IPS-18c (cell line): ENCODE data around the gene SOX4.

ENCODE experiments used
- H3K4me3 ChIP-seq: 2 replicates; pipeline ENCODE4 v1.7.0; 2013; ENCODE audit warnings: low read depth, mild to moderate bottlenecking, low read length, moderate library complexity; ENCODE audit not compliant: insufficient read depth
- H3K9me3 ChIP-seq: one replicate; pipeline ENCODE4 v1.6.1; 2013; ENCODE audit warnings: mild to moderate bottlenecking, low read length, moderate library complexity; ENCODE audit not compliant: control insufficient read depth, insufficient read depth

Gene SOX4

GRCh38 chr6:21589352-21590345, 3.9 kb upstream of the SOX4 start:
- Histone ChIP-seq H3K9me3 (no peaks in the 10 kb centered on the region), H3K4me3 (peak overlapping the region; percentile 64)

GRCh38 chr6:21590346-21590745, 3.2 kb upstream of the SOX4 start:
- Histone ChIP-seq H3K9me3 (no peaks in the 10 kb centered on the region), H3K4me3 (no peak overlapping the region)

- Histone ChIP-seq H3K4me3 (no peak overlapping the region), H3K9me3 (no peaks in the 10 kb centered on the region)
Observed at GRCh38 chr6:21591446-21591845, 2.1 kb upstream of the SOX4 start.

- Histone ChIP-seq H3K9me3 (no peaks in the 10 kb centered on the region), H3K4me3 (peak overlapping the region; percentile 22; the same call in 1 of the 2 replicates)
Observed at GRCh38 chr6:21592953-21593352, 598 bp upstream of the SOX4 start.

GRCh38 chr6:21593927-21594415, 420 bp downstream of the SOX4 start:
- no peaks in the 10 kb centered on the region for H3K9me3 ChIP-seq
- H3K4me3 ChIP-seq: peak overlapping the region; percentile 98

GRCh38 chr6:21594416-21595281, 1.1 kb downstream of the SOX4 start:
- Histone ChIP-seq H3K4me3 (peak overlapping the region; percentile 98), H3K9me3 (no peaks in the 10 kb centered on the region)

GRCh38 chr6:21595285-21596144, 2.0 kb downstream of the SOX4 start:
- H3K9me3 ChIP-seq: no peaks in the 10 kb centered on the region
- peak overlapping the region; percentile 98 for H3K4me3 ChIP-seq

GRCh38 chr6:21596145-21596948, 2.8 kb downstream of the SOX4 start:
- no peaks in the 10 kb centered on the region for H3K9me3 ChIP-seq
- H3K4me3 ChIP-seq: peak overlapping the region; percentile 98

- H3K4me3 ChIP-seq: peak overlapping the region; percentile 98
- H3K9me3 ChIP-seq: no peaks in the 10 kb centered on the region
Observed at GRCh38 chr6:21596949-21597682, 3.6 kb downstream of the SOX4 start.

- no peaks in the 10 kb centered on the region for H3K9me3 ChIP-seq
- H3K4me3 ChIP-seq: peak overlapping the region; percentile 55
Observed at GRCh38 chr6:21597801-21598673, 4.5 kb downstream of the SOX4 start.

GRCh38 chr6:21598674-21599023, 5.1 kb downstream of the SOX4 start:
- H3K9me3 ChIP-seq: no peaks in the 10 kb centered on the region
- H3K4me3 ChIP-seq: peak overlapping the region; percentile 17; the same call in 1 of the 2 replicates

- H3K4me3 ChIP-seq: peak overlapping the region; percentile 17; the same call in 1 of the 2 replicates
Observed at GRCh38 chr6:21599051-21599696, 5.6 kb downstream of the SOX4 start.

GRCh38 chr6:21601339-21601923, 7.9 kb downstream of the SOX4 start:
- Histone ChIP-seq H3K9me3 (no peaks in the 10 kb centered on the region), H3K4me3 (no peak overlapping the region)

More at GRCh38 chr6:21599051-21599696, 5.6 kb downstream of the SOX4 start:
- no peaks in the 10 kb centered on the region for H3K9me3 ChIP-seq

- Histone ChIP-seq H3K9me3 (no peaks in the 10 kb centered on the region), H3K4me3 (no peak overlapping the region)
Observed at GRCh38 chr6:21601932-21602390, 8.4 kb downstream of the SOX4 start.
